ENCODE measurements around the gene PCED1A. TPM values are rescaled to one million over a fixed set of nuclear protein-coding genes. Genes with fewer than 3 reads are reported as not detected.

Gene PCED1A
- total and polyA plus RNA-seq, 9 of the 15 experiments (the other 6 are each of a cell fraction or from before 2014, with no cell fraction given) = 1.5 to 11.5 (median 5.9) TPM

- 85% methylated on average over 18 of the region's 19 CpGs for WGBS (ENCODE audit: insufficient coverage, low coverage, missing lambda C conversion rate)
- Histone ChIP-seq H3K9ac (ENCODE audit: insufficient read depth in 1 of 2, low read depth in 2 of 2, low read length in 2 of 2) (no peak overlapping the region; a peak in 1 of 4 replicates), H3K27ac (ENCODE audit: extremely low read depth, low read depth, low read length) (no peak overlapping the region), H3K9me3 (replicated peaks; ENCODE audit: control insufficient read depth, insufficient read depth, low read depth, low read length) (no peaks in the 10 kb centered on the region), H3K4me1 (replicated peaks in 1 of 2; ENCODE audit: control insufficient read depth in 2 of 2, insufficient read depth in 2 of 2, low read length in 2 of 2) (peaks cover 9 to 25% of the 10 kb centered on the region in 2 experiments; a peak in 4 of 5 replicates), H2AFZ (ENCODE audit: low read depth, low read length) (no peak overlapping the region), H3K4me2 (ENCODE audit: insufficient read depth, low read length) (no peak overlapping the region), H3K36me3 (ENCODE audit: control insufficient read depth, insufficient read depth, low read length) (no peaks in the 10 kb centered on the region), H3K27me3 (ENCODE audit: control insufficient read depth in 2 of 2, insufficient read depth in 2 of 2, low read length in 2 of 2) (no peaks in the 10 kb centered on the region), H3K4me3 (no peak overlapping the region), H4K20me1 (replicated peaks; ENCODE audit: control insufficient read depth, insufficient read depth, low read length) (no peaks in the 10 kb centered on the region), H3K79me2 (ENCODE audit: control insufficient read depth, insufficient read depth, low read length) (peaks cover 3% of the 10 kb centered on the region; the same call in 1 of the 3 replicates), H3K9me1 (ENCODE audit: control insufficient read depth, insufficient read depth, low read length) (no peaks in the 10 kb centered on the region)
- BruUV-seq (replicated peaks) = no TSS peak
- DNase-seq (ENCODE audit: extremely low read depth in 1 of 4, low spot score in 3 of 4) (peak in 1 of 4 experiments; percentile 1), FAIRE-seq (no peak), ATAC-seq (no peak)
- POLR2A ChIA-PET = interaction anchor here (0.7 kb wide), 1 partner anchor 11 kb away, joined by 4 read pairs; no protein-coding TSS in a partner anchor
- CTCF ChIA-PET (ENCODE audit: low intra/inter-chr PET ratio) = no interaction called here
- in situ Hi-C loops (cut with MboI) = no loop called here
- intact Hi-C loops (cut with micrococcal nuclease) = no loop called here
- TF ChIP-seq, protein P1, sequence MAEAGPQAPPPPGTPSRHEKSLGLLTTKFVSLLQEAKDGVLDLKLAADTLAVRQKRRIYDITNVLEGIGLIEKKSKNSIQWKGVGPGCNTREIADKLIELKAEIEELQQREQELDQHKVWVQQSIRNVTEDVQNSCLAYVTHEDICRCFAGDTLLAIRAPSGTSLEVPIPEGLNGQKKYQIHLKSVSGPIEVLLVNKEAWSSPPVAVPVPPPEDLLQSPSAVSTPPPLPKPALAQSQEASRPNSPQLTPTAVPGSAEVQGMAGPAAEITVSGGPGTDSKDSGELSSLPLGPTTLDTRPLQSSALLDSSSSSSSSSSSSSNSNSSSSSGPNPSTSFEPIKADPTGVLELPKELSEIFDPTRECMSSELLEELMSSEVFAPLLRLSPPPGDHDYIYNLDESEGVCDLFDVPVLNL (CRISPR knock-in tag; IDR thresholded peaks at IDR 0.05; ENCODE audit: low read depth) = no peak
- no peak for TF ChIP-seq ZNF384 (IDR thresholded peaks at IDR 0.05; ENCODE audit: low read depth, low read length)
- TF ChIP-seq, protein P2, sequence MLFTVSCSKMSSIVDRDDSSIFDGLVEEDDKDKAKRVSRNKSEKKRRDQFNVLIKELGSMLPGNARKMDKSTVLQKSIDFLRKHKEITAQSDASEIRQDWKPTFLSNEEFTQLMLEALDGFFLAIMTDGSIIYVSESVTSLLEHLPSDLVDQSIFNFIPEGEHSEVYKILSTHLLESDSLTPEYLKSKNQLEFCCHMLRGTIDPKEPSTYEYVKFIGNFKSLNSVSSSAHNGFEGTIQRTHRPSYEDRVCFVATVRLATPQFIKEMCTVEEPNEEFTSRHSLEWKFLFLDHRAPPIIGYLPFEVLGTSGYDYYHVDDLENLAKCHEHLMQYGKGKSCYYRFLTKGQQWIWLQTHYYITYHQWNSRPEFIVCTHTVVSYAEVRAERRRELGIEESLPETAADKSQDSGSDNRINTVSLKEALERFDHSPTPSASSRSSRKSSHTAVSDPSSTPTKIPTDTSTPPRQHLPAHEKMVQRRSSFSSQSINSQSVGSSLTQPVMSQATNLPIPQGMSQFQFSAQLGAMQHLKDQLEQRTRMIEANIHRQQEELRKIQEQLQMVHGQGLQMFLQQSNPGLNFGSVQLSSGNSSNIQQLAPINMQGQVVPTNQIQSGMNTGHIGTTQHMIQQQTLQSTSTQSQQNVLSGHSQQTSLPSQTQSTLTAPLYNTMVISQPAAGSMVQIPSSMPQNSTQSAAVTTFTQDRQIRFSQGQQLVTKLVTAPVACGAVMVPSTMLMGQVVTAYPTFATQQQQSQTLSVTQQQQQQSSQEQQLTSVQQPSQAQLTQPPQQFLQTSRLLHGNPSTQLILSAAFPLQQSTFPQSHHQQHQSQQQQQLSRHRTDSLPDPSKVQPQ (CRISPR knock-in tag; IDR thresholded peaks at IDR 0.05; ENCODE audit: borderline replicate concordance) = no peak
- TF ChIP-seq RBM39 (optimal IDR thresholded peaks at IDR 0.05; ENCODE audit: low read depth, low read length) = no peak
- no peak for TF ChIP-seq ZNF23 (CRISPR knock-in tag; IDR thresholded peaks at IDR 0.05)
- TF ChIP-seq, protein P3, sequence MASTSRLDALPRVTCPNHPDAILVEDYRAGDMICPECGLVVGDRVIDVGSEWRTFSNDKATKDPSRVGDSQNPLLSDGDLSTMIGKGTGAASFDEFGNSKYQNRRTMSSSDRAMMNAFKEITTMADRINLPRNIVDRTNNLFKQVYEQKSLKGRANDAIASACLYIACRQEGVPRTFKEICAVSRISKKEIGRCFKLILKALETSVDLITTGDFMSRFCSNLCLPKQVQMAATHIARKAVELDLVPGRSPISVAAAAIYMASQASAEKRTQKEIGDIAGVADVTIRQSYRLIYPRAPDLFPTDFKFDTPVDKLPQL (IDR thresholded peaks at IDR 0.05; ENCODE audit: extremely low read depth, insufficient read length) = no peak
- no peak for TF ChIP-seq RBBP5 (IDR thresholded peaks at IDR 0.05; ENCODE audit: borderline replicate concordance, insufficient read depth, low read length, poor library complexity, severe bottlenecking)
- TF ChIP-seq ARID1B (IDR thresholded peaks at IDR 0.05) = no peak
- no peak for TF ChIP-seq EHMT2 (IDR thresholded peaks at IDR 0.05)
- no peak for TF ChIP-seq TCF7L2 (IDR thresholded peaks at IDR 0.05; ENCODE audit: low read depth, low read length)
- no peak for TF ChIP-seq NR4A1 (CRISPR knock-in tag; IDR thresholded peaks at IDR 0.05)
- TF ChIP-seq NR4A1 (tag; IDR thresholded peaks at IDR 0.05) = no peak
These were observed 2.2 kb downstream of the PCED1A start for GRCh38 chr20:2838170-2838797.
